Trophoblast cell (in vitro differentiated cells and primary cell): Measurements from ENCODE around the gene MROH9.

Experiments
- DNase-seq, 2 donors: peaks; one replicate each; pipeline ENCODE4 v3.0.0-alpha.2; 2016
- H2AFZ ChIP-seq: 2 replicates; pipeline ENCODE4 v1.6.1; 2013; ENCODE audit warnings: low read length, moderate library complexity, mild to moderate bottlenecking; ENCODE audit not compliant: insufficient read depth, poor library complexity
- H2AK5ac ChIP-seq: 2 replicates; pipeline ENCODE4 v1.6.1; 2013; ENCODE audit warnings: mild to moderate bottlenecking, low read length
- H2BK120ac ChIP-seq: 2 replicates; pipeline ENCODE4 v1.6.1; 2013; ENCODE audit warnings: low read length, mild to moderate bottlenecking, moderate library complexity; ENCODE audit not compliant: insufficient read depth, poor library complexity
- H2BK12ac ChIP-seq: 2 replicates; pipeline ENCODE4 v1.6.1; 2013; ENCODE audit warnings: mild to moderate bottlenecking, low read length, moderate library complexity
- H2BK5ac ChIP-seq: 2 replicates; pipeline ENCODE4 v1.6.1; 2013; ENCODE audit warnings: low read length, low read depth, moderate library complexity, mild to moderate bottlenecking; ENCODE audit not compliant: poor library complexity
- H3K14ac ChIP-seq: 2 replicates; pipeline ENCODE4 v1.6.1; 2013; ENCODE audit warnings: mild to moderate bottlenecking, low read length
- H3K18ac ChIP-seq: 2 replicates; pipeline ENCODE4 v1.6.1; 2013; ENCODE audit warnings: mild to moderate bottlenecking, low read length
- H3K23ac ChIP-seq: 2 replicates; pipeline ENCODE4 v1.6.1; 2013; ENCODE audit warnings: low read length
- H3K27ac ChIP-seq: 2 replicates; pipeline ENCODE4 v1.5.1; 2013; ENCODE audit warnings: low read depth, mild to moderate bottlenecking, inconsistent platforms, low read length, moderate library complexity
- H3K27me3 ChIP-seq: 2 replicates; pipeline ENCODE4 v1.6.1; 2013; ENCODE audit warnings: inconsistent platforms, mild to moderate bottlenecking, low read length, moderate library complexity; ENCODE audit not compliant: insufficient read depth
- H3K36me3 ChIP-seq, 2 experiments: 1 replicate in 1 of 2; 2 replicates in 1 of 2; pipeline ENCODE4 v1.6.1; 2013; ENCODE audit warnings: low read length in 2 of 2, mild to moderate bottlenecking in 2 of 2, moderate library complexity in 1 of 2; ENCODE audit not compliant: insufficient read depth in 2 of 2, control insufficient read depth in 1 of 2
- H3K4ac ChIP-seq: 2 replicates; pipeline ENCODE4 v1.6.1; 2013; ENCODE audit warnings: low read depth, mild to moderate bottlenecking, low read length, moderate library complexity
- H3K4me1 ChIP-seq, 2 experiments: 1 replicate in 1 of 2; 2 replicates in 1 of 2; pipeline ENCODE4 v1.6.1; 2013; ENCODE audit warnings: low read length in 2 of 2, mild to moderate bottlenecking in 2 of 2, moderate library complexity in 1 of 2; ENCODE audit not compliant: insufficient read depth in 2 of 2, control insufficient read depth in 1 of 2
- H3K4me2 ChIP-seq: 2 replicates; pipeline ENCODE4 v1.6.1; 2013; ENCODE audit warnings: inconsistent platforms, mild to moderate bottlenecking, low read length, moderate library complexity
- H3K4me3 ChIP-seq: 2 replicates; pipeline ENCODE4 v1.5.1; 2013; ENCODE audit warnings: mild to moderate bottlenecking, low read depth, low read length, inconsistent platforms
- H3K79me1 ChIP-seq: one replicate; pipeline ENCODE4 v1.6.1; 2013; ENCODE audit warnings: low read length
- H3K79me2 ChIP-seq: 2 replicates; pipeline ENCODE4 v1.6.1; 2013; ENCODE audit warnings: low read length, mild to moderate bottlenecking; ENCODE audit not compliant: control insufficient read depth, insufficient read depth, poor library complexity
- H3K9ac ChIP-seq: 2 replicates; pipeline ENCODE4 v1.6.1; 2013; ENCODE audit warnings: mild to moderate bottlenecking, low read length
- H3K9me3 ChIP-seq: 2 replicates; pipeline ENCODE4 v1.6.1; 2013; ENCODE audit warnings: low read depth, mild to moderate bottlenecking, control low read depth, inconsistent platforms, low read length; ENCODE audit not compliant: insufficient read depth
- H4K12ac ChIP-seq: 2 replicates; pipeline ENCODE4 v1.6.1; 2013; ENCODE audit warnings: low read depth, mild to moderate bottlenecking, low read length, moderate library complexity
- H4K8ac ChIP-seq: 2 replicates; pipeline ENCODE4 v1.6.1; 2013; ENCODE audit warnings: low read depth, mild to moderate bottlenecking, low read length, moderate library complexity
- H4K91ac ChIP-seq: one replicate; pipeline ENCODE4 v1.6.1; 2013; ENCODE audit warnings: low read depth, mild to moderate bottlenecking, low read length, moderate library complexity
- WGBS: extraction: QIAGEN DNeasy Blood & Tissue Kit; methylation state at CpG from one replicate; pipeline ENCODE4 v1.1.7; 2013; ENCODE audit warnings: missing lambda C conversion rate; ENCODE audit not compliant: insufficient read length, insufficient coverage; ENCODE audit errors: extremely low coverage; 5-methylcytosine and 5-hydroxymethylcytosine counted together

Gene MROH9

GRCh38 chr1:171084870-171085269 is 149.5 kb downstream of the MROH9 start:
- H3K79me2 ChIP-seq: no peaks in the 10 kb centered on the region
- H2AK5ac ChIP-seq: no peak overlapping the region
- no peak overlapping the region for H2BK5ac ChIP-seq
- H3K23ac ChIP-seq: no peak overlapping the region
- no peaks in the 10 kb centered on the region for H3K27me3 ChIP-seq
- H2AFZ ChIP-seq: no peak overlapping the region
- H3K27ac ChIP-seq: no peak overlapping the region
- no CpG with 5 or more reads among the region's 2 CpGs for WGBS
- no peak overlapping the region for H4K8ac ChIP-seq
- H3K79me1 ChIP-seq: no peaks in the 10 kb centered on the region
- no peak overlapping the region for H3K4me2 ChIP-seq
- H4K12ac ChIP-seq: no peak overlapping the region
- H3K4me3 ChIP-seq: no peak overlapping the region
- H3K36me3 ChIP-seq: no peaks in the 10 kb centered on the region
- H3K9ac ChIP-seq: no peak overlapping the region
- H3K4me1 ChIP-seq: no peaks in the 10 kb centered on the region
- H2BK12ac ChIP-seq: no peak overlapping the region
- no peak for DNase-seq
- H3K18ac ChIP-seq: no peak overlapping the region
- H3K14ac ChIP-seq: no peak overlapping the region
- no peak overlapping the region for H2BK120ac ChIP-seq
- no peaks in the 10 kb centered on the region for H3K9me3 ChIP-seq
- no peak overlapping the region for H3K4ac ChIP-seq
- no peak overlapping the region for H4K91ac ChIP-seq

DNA sequence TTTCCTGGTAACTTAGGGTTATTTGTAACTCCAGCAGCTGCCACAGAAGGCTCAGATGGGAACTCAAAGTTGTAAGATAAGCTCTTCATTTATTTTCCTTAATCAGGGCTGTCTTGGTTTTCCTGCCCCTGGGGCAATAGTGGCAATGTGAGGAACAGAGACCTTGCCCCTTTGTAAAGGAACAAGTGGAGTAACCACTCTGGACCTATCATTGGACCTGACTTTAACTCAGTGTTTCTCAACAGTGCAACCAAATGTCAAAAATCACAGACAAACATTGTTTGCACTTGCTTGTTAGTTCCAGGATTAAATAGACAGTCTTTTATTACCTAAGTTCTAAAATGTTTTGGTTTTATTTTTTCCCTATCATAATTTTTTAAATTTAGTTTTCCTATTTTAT is 152.6 kb downstream of the MROH9 start:
- Histone ChIP-seq H3K18ac (no peak overlapping the region), H4K12ac (no peak overlapping the region), H3K79me2 (no peaks in the 10 kb centered on the region), H3K4me3 (no peak overlapping the region), H3K14ac (no peak overlapping the region), H3K4me1 (no peaks in the 10 kb centered on the region), H2BK12ac (no peak overlapping the region), H4K91ac (no peak overlapping the region), H4K8ac (no peak overlapping the region), H3K23ac (no peak overlapping the region), H2AK5ac (no peak overlapping the region), H3K36me3 (no peaks in the 10 kb centered on the region), H3K27me3 (no peaks in the 10 kb centered on the region), H3K4me2 (no peak overlapping the region), H3K79me1 (no peaks in the 10 kb centered on the region), H3K4ac (no peak overlapping the region), H2BK5ac (no peak overlapping the region), H3K9ac (no peak overlapping the region), H2BK120ac (no peak overlapping the region), H3K27ac (no peak overlapping the region), H2AFZ (no peak overlapping the region), H3K9me3 (no peaks in the 10 kb centered on the region)
- DNase-seq: no peak

DNA sequence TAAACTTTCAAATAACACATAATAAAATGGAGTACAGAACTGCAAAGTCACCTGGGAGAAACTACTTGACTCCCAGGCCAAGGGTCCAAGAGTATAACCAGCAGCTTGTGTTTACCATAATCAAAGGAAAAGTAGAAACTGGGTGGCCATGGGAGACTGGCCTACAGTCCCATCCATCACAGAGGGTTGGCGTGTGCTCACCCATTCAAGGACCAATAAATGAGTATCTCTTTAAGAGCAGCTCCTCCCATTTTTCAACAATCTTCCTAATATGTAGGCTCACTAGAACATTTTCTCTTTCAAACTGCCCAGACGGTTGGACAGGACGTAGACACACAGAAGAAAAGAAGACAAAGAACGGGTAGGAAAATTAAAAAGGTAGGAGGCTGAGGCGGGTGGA is 155.3 kb downstream of the MROH9 start, which contains the start of gene FMO3:
Gene FMO3 (plus strand): TSS at position 302 of the 400 bp plus-strand sequence. CDS start 1,754 bp downstream, outside the sequence.
- Histone ChIP-seq H2BK12ac (no peak within 1 kb of the TSS), H4K8ac (no peak within 1 kb of the TSS), H3K4ac (no peak within 1 kb of the TSS), H2BK120ac (no peak within 1 kb of the TSS), H3K4me2 (no peak within 1 kb of the TSS), H3K27me3 (no peaks in the 10 kb centered on the region), H3K23ac (no peak within 1 kb of the TSS), H4K91ac (no peak within 1 kb of the TSS), H3K9me3 (no peaks in the 10 kb centered on the region), H3K27ac (no peak within 1 kb of the TSS), H2BK5ac (no peak within 1 kb of the TSS), H4K12ac (no peak within 1 kb of the TSS), H3K14ac (no peak within 1 kb of the TSS), H3K4me1 (no peaks in the 10 kb centered on the region), H3K79me1 (no peaks in the 10 kb centered on the region), H3K79me2 (no peaks in the 10 kb centered on the region), H3K4me3 (no peak within 1 kb of the TSS), H3K36me3 (no peaks in the 10 kb centered on the region), H3K18ac (no peak within 1 kb of the TSS), H2AK5ac (no peak within 1 kb of the TSS), H3K9ac (no peak within 1 kb of the TSS), H2AFZ (no peak within 1 kb of the TSS)
- WGBS: no CpG with 5 or more reads among the region's 5 CpGs
- no peak for DNase-seq

DNA sequence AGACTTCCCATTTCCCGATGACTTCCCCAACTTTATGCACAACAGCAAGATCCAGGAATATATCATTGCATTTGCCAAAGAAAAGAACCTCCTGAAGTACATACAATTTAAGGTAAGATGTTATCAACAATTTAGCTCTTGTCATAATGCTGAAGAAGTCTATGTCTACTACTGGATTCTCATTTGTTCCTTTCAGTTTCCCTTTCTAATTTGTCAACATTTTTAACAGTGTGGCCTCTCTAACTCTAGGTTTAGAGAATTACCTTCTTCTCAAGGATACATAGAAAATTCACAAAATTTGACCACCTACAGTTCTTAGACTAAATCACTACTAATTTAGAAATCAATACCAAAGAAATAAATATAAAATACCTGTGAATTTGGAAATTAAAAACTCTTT is 168.5 kb downstream of the MROH9 start:
- Histone ChIP-seq H3K79me2 (no peaks in the 10 kb centered on the region), H3K4me1 (no peaks in the 10 kb centered on the region), H2AK5ac (no peak overlapping the region), H3K9me3 (no peaks in the 10 kb centered on the region), H3K4me2 (no peak overlapping the region), H2BK5ac (no peak overlapping the region), H3K18ac (no peak overlapping the region), H4K91ac (no peak overlapping the region), H3K14ac (no peak overlapping the region), H3K23ac (no peak overlapping the region), H2BK12ac (no peak overlapping the region), H3K27me3 (no peaks in the 10 kb centered on the region), H3K4ac (no peak overlapping the region), H3K79me1 (no peaks in the 10 kb centered on the region), H3K27ac (no peak overlapping the region), H4K12ac (no peak overlapping the region), H4K8ac (no peak overlapping the region), H3K4me3 (no peak overlapping the region), H2AFZ (no peak overlapping the region), H3K36me3 (no peaks in the 10 kb centered on the region), H3K9ac (no peak overlapping the region), H2BK120ac (no peak overlapping the region)
- no peak for DNase-seq
- no CpG with 5 or more reads among the region's 1 CpG for WGBS
